Measurements from ENCODE around the gene RAPGEFL1. TPM values are rescaled to one million over a fixed set of nuclear protein-coding genes. Genes with fewer than 3 reads are reported as not detected.

The RAPGEFL1 gene
- total RNA-seq, 2 experiments from 2014 or later, result 7.7 to 9.4 TPM

GRCh38 chr17:40178660-40179059, 1.4 kb downstream of the RAPGEFL1 start:
- H3K4me3 ChIP-seq (ENCODE audit: low read length), result no peak overlapping the region
- Mint-ChIP-seq H3K27ac (no peak overlapping the region), H3K4me1 (ENCODE audit: low read depth) (peaks cover 9% of the 10 kb centered on the region), H3K27me3 (no peaks in the 10 kb centered on the region), H3K36me3 (ENCODE audit: low read depth) (peaks cover 20% of the 10 kb centered on the region), H3K9me3 (no peaks in the 10 kb centered on the region), H3K4me3 (peak overlapping the region; percentile 56)
- H3K36me3 ChIP-seq (ENCODE audit: insufficient read depth, low read length), result peaks cover 8% of the 10 kb centered on the region
- CTCF ChIA-PET, result interaction anchor here (0.8 to 2.3 kb wide), 4 partner anchors 13 to 165 kb away, joined by 3 to 10 read pairs (median 4); no protein-coding TSS in a partner anchor
- H3K27ac ChIP-seq (ENCODE audit: low read depth in 1 of 2, low read length in 2 of 2), result no peak overlapping the region
- TF ChIP-seq CTCF (IDR thresholded peaks at IDR 0.05), result no peak
- no peaks in the 10 kb centered on the region for H3K27me3 ChIP-seq (ENCODE audit: control insufficient read depth in 1 of 2, insufficient read depth in 2 of 2, low read length in 2 of 2)
- no peaks in the 10 kb centered on the region for H3K9me3 ChIP-seq (ENCODE audit: control insufficient read depth in 1 of 2, insufficient read depth in 1 of 2, low read length in 2 of 2)
- POLR2A ChIA-PET, result interaction anchor here (1.0 to 2.5 kb wide), 3 partner anchors 13 to 65 kb away, joined by 3 to 8 read pairs (median 4); no protein-coding TSS in a partner anchor
- H3K4me1 ChIP-seq (ENCODE audit: insufficient read depth, low read length), result peaks cover 20% of the 10 kb centered on the region
- ATAC-seq (ENCODE audit: poor library complexity) (no peak), DNase-seq (no peak)
- intact Hi-C loops (cut with DNase I, micrococcal nuclease), result loop anchor here in 1 of 2 experiments (5.0 kb wide), 1 partner anchor 36 kb away; the partner anchor contains the start of gene CASC3

GRCh38 chr17:40179923-40180659, 2.8 kb downstream of the RAPGEFL1 start:
- no peaks in the 10 kb centered on the region for H3K27me3 ChIP-seq (ENCODE audit: control insufficient read depth in 1 of 2, insufficient read depth in 2 of 2, low read length in 2 of 2)
- intact Hi-C loops (cut with DNase I, micrococcal nuclease), result loop anchor here in 1 of 2 experiments (5.0 kb wide), 1 partner anchor 38 kb away; the partner anchor contains the start of gene CASC3
- H3K9me3 ChIP-seq (ENCODE audit: control insufficient read depth in 1 of 2, insufficient read depth in 1 of 2, low read length in 2 of 2), result no peaks in the 10 kb centered on the region
- H3K27me3 Mint-ChIP-seq, result no peaks in the 10 kb centered on the region
- ATAC-seq (ENCODE audit: poor library complexity), result no peak
- peak overlapping the region; percentile 66 for H3K4me3 Mint-ChIP-seq
- H3K4me1 Mint-ChIP-seq (ENCODE audit: low read depth), result peaks cover 9% of the 10 kb centered on the region
- H3K4me3 ChIP-seq (ENCODE audit: low read length), result no peak overlapping the region
- no peaks in the 10 kb centered on the region for H3K9me3 Mint-ChIP-seq
- no peak for DNase-seq
- CTCF ChIA-PET, result interaction anchor here (1.0 to 2.3 kb wide), 2 partner anchors 12 kb away, joined by 4 to 10 read pairs; no protein-coding TSS in a partner anchor
- H3K4me1 ChIP-seq (ENCODE audit: insufficient read depth, low read length), result peaks cover 20% of the 10 kb centered on the region
- peaks cover 13% of the 10 kb centered on the region for H3K36me3 Mint-ChIP-seq (ENCODE audit: low read depth)
- POLR2A ChIA-PET, result interaction anchor here (1.6 kb wide), 1 partner anchor 67 kb away, joined by 4 read pairs; no protein-coding TSS in a partner anchor
- H3K36me3 ChIP-seq (ENCODE audit: insufficient read depth, low read length), result no peaks in the 10 kb centered on the region
- no peak overlapping the region for H3K27ac ChIP-seq (ENCODE audit: low read depth in 1 of 2, low read length in 2 of 2)
- TF ChIP-seq CTCF (IDR thresholded peaks at IDR 0.05), result no peak
- no peak overlapping the region for H3K27ac Mint-ChIP-seq

- H3K4me3 ChIP-seq (ENCODE audit: low read length), result no peak overlapping the region
- no peak overlapping the region for H3K27ac ChIP-seq (ENCODE audit: low read depth in 1 of 2, low read length in 2 of 2)
- no peaks in the 10 kb centered on the region for H3K9me3 ChIP-seq (ENCODE audit: control insufficient read depth in 1 of 2, insufficient read depth in 1 of 2, low read length in 2 of 2)
- Mint-ChIP-seq H3K27ac (no peak overlapping the region), H3K27me3 (no peaks in the 10 kb centered on the region), H3K9me3 (no peaks in the 10 kb centered on the region), H3K4me3 (no peak overlapping the region), H3K4me1 (ENCODE audit: low read depth) (peaks cover 9% of the 10 kb centered on the region), H3K36me3 (ENCODE audit: low read depth) (peaks cover 13% of the 10 kb centered on the region)
- H3K27me3 ChIP-seq (ENCODE audit: control insufficient read depth in 1 of 2, insufficient read depth in 2 of 2, low read length in 2 of 2), result no peaks in the 10 kb centered on the region
- intact Hi-C loops (cut with DNase I, micrococcal nuclease), result no loop called here
- no peaks in the 10 kb centered on the region for H3K36me3 ChIP-seq (ENCODE audit: insufficient read depth, low read length)
- ChIA-PET POLR2A (no interaction called here), CTCF (interaction anchor here (1.0 to 2.3 kb wide), 2 partner anchors 11 to 12 kb away, joined by 4 to 10 read pairs; no protein-coding TSS in a partner anchor)
- no peak for TF ChIP-seq CTCF (IDR thresholded peaks at IDR 0.05)
- peaks cover 20% of the 10 kb centered on the region for H3K4me1 ChIP-seq (ENCODE audit: insufficient read depth, low read length)
- ATAC-seq (ENCODE audit: poor library complexity) (no peak), DNase-seq (no peak)
These were observed 3.4 kb downstream of the RAPGEFL1 start for GRCh38 chr17:40180694-40181093.
